Psoas muscle (tissue), 8 donors: ENCODE data around the gene DOCK1. TPM values are rescaled to one million over a fixed set of nuclear protein-coding genes. Genes with fewer than 3 reads are reported as not detected.

Experiments used
- ATAC-seq, 4 donors: fragments of 200-7000 bp; cut with Tn5 transposase; one replicate each; pipeline ENCODE4 v1.9.1; 2020; ENCODE audit warnings: moderate library complexity in 3 of 4, mild to moderate bottlenecking in 2 of 4
- DNase-seq, 2 donors: peaks; one replicate each; pipeline ENCODE4 v3.0.0-alpha.2; 2020
- H3K27ac ChIP-seq: fragments of 200-600 bp; one replicate; pipeline ENCODE4 v1.8.0; 2022
- H3K27me3 ChIP-seq, 3 donors: fragments of 200-600 bp in 1 of 3; one replicate each; pipeline versions ENCODE4 v1.6.1 to v1.8.0; 2013 to 2022; ENCODE audit warnings: low read length in 2 of 3, mild to moderate bottlenecking in 2 of 3, moderate library complexity in 1 of 3; ENCODE audit not compliant: insufficient read depth in 3 of 3
- H3K36me3 ChIP-seq, 2 donors: fragments of 200-600 bp in 1 of 2; one replicate each; pipeline versions ENCODE4 v1.6.1 to v1.8.0; 2013 to 2022; ENCODE audit warnings: low read depth in 1 of 2, mild to moderate bottlenecking in 1 of 2, moderate library complexity in 1 of 2; ENCODE audit not compliant: insufficient read depth in 1 of 2
- H3K4me1 ChIP-seq: fragments of 200-600 bp; one replicate; pipeline ENCODE4 v1.8.0; 2022
- H3K4me3 ChIP-seq: fragments of 200-600 bp; one replicate; pipeline ENCODE4 v1.8.0; 2022; ENCODE audit warnings: mild to moderate bottlenecking
- H3K9me3 ChIP-seq: fragments of 200-600 bp; one replicate; pipeline ENCODE4 v1.8.0; 2022
- WGBS, 3 donors: extraction: QIAGEN DNeasy Blood & Tissue Kit; methylation state at CpG; one replicate each; pipeline versions ENCODE4 v1.1.6 to v1.1.7; 2013; 5-methylcytosine and 5-hydroxymethylcytosine counted together
- intact Hi-C, 2 donors: fragments of 100-400 bp; cut with DNase I; formaldehyde crosslinking; loops; one replicate each; pipeline versions ENCODE4 v1.11.0 to v1.14.2; 2022
- polyA plus RNA-seq, 3 donors: library from polyadenylated mRNA; stranded (reverse); fragments of 200-250 nt; gene quantifications; one replicate each; pipeline ENCODE4 v1.2.3, GENCODE V29; 2013
- total RNA-seq, 4 donors: library from RNA; stranded (reverse); fragmentation: NEBNext Ultra II Directional in 2 of 4; extraction: Animal tissue kit (Norgen Biotek cat#: 25700) in 2 of 4; gene quantifications; one replicate each; pipeline versions ENCODE4 v1.2.1 to v1.2.4, GENCODE V29; 2021 to 2023
- TF ChIP-seq, protein P1 (sequence below): fragments of 200-600 bp; IDR thresholded peaks from one replicate; pipeline ENCODE4 v1.8.0; 2022; ENCODE audit warnings: antibody characterized with exemption
- donor health status: healthy with polysubstance abuse.
- donor health status: DM: no; HTN: no; CAD: no; lungs with moderate emphysema.
- donor health status: Bipolar disorder and iron deficiency.
- donor health status: healthy.
- donor health status: DM: yes; HTN: yes; CAD: no.
- donor health status: DM: no; HTN: no; CAD: no.
- donor health status: DM: no; HTN: no; CAD: no.
- donor health status: DM: yes; HTN: yes; CAD: no.

DOCK1 gene
- total and polyA plus RNA-seq, 7 donors, result 2.1 to 11.3 (median 5.4) TPM

- TF ChIP-seq, protein P1, sequence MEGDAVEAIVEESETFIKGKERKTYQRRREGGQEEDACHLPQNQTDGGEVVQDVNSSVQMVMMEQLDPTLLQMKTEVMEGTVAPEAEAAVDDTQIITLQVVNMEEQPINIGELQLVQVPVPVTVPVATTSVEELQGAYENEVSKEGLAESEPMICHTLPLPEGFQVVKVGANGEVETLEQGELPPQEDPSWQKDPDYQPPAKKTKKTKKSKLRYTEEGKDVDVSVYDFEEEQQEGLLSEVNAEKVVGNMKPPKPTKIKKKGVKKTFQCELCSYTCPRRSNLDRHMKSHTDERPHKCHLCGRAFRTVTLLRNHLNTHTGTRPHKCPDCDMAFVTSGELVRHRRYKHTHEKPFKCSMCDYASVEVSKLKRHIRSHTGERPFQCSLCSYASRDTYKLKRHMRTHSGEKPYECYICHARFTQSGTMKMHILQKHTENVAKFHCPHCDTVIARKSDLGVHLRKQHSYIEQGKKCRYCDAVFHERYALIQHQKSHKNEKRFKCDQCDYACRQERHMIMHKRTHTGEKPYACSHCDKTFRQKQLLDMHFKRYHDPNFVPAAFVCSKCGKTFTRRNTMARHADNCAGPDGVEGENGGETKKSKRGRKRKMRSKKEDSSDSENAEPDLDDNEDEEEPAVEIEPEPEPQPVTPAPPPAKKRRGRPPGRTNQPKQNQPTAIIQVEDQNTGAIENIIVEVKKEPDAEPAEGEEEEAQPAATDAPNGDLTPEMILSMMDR, result no peak
These were observed 54.9 kb downstream of the DOCK1 start for GRCh38 chr10:126959906-126960685.

DNA sequence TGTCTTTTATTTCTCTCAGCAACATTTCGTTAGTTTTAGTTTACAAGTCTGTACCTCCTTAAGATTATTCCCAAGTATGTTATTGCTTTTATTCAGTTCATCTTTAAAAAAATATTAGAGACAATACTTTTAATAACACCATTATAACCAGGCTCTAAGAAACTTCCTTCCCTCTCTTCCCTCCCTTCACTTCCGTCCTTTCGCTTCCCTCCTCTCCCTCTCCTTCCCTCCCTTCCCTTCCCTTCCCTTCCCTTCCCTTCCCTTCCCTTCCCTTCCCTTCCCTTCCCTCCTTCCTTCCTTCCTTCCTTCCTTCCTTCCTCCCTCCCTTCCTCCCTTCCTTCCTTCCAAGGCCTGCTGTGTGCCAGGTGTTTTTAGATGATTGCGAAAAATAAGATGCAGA, 58.1 kb downstream of the DOCK1 start:
- intact Hi-C loops, result no loop called here
- TF ChIP-seq, protein P1, result no peak
- Histone ChIP-seq H3K9me3 (no peaks in the 10 kb centered on the region), H3K4me1 (no peaks in the 10 kb centered on the region), H3K27me3 (no peaks in the 10 kb centered on the region), H3K4me3 (no peak overlapping the region), H3K36me3 (no peaks in the 10 kb centered on the region), H3K27ac (no peak overlapping the region)
- 79 to 86% (median 83%) methylated on average over 4 of the region's 4 CpGs for WGBS, 3 donors
- no peak for DNase-seq
- ATAC-seq, result no peak

More at GRCh38 chr10:126959906-126960685, 54.9 kb downstream of the DOCK1 start:
- Histone ChIP-seq H3K27ac (no peak overlapping the region), H3K9me3 (no peaks in the 10 kb centered on the region), H3K4me1 (no peaks in the 10 kb centered on the region), H3K27me3 (no peaks in the 10 kb centered on the region), H3K4me3 (no peak overlapping the region), H3K36me3 (no peaks in the 10 kb centered on the region)
- DNase-seq (no peak), ATAC-seq (no peak)
- WGBS, 3 donors, result 96 to 97% (median 96%) methylated on average over 16 of the region's 16 CpGs
- intact Hi-C loops, result no loop called here

DNA sequence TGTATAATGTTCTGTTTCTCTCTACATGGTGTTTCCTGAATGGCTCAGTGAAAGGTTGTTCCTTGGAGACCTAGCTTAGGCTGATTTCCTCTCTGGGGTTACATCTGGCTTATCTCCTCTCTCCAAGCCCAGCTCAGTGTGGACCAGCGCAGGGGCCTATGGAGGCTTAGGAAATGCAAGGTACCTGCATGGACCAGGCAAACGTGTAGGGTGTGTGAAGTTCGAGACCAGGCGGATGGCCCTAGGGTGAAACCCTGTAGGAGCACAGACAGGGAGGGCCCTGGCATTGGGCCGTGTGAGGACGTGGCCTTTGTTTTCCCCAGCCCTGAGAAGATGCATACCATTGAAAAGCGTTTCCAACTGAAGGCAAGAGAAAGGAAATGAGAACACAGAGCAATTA, 59.0 kb downstream of the DOCK1 start:
- Histone ChIP-seq H3K9me3 (no peaks in the 10 kb centered on the region), H3K4me1 (no peaks in the 10 kb centered on the region), H3K36me3 (no peaks in the 10 kb centered on the region), H3K27me3 (no peaks in the 10 kb centered on the region), H3K4me3 (no peak overlapping the region), H3K27ac (no peak overlapping the region)
- intact Hi-C loops, result no loop called here
- TF ChIP-seq, protein P1, result no peak
- DNase-seq, result no peak
- 57 to 65% (median 62%) methylated on average over 7 of the region's 7 CpGs for WGBS, 3 donors
- ATAC-seq, result no peak

DNA sequence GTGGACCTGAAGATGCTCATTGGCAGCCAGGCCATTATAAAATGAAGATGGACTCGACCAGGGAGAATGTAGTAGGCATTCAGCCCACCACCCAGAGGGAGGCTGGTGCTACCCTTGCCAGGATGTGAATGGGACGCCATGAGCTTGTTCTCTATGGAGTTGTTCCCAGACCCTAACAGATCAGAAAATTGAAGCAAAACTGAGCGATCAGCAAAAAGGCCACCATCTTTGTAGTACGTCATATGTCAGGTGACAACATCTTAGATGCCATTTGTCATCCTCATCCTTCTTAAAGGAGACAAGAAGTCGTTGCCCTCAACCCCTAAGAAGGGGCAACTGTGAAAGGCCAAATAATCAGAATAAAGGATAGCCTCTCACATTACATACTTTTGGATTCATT, 61.7 kb downstream of the DOCK1 start:
- TF ChIP-seq, protein P1, result no peak
- intact Hi-C loops, result no loop called here

DNA sequence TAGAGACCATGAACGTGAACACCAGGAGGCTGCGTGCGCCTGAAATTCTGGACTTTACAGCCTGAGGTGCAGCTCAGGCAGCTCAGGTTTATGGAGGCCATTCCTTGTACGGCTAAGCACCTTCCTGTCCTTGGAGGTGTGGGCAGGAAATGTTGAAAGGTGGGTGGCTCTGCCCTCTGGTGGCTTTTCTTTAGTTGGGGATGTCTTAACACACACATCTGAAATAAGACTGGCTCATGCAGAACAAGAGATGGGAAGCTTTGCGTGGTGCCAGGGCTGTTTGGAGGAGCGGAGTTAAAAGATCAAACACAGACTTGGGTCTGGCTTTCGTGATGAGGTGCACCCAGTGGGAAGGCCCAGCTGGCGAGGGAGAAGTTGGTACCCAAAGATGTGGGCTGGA, 64.1 kb downstream of the DOCK1 start:
- ATAC-seq, result no peak
- Histone ChIP-seq H3K27ac (no peak overlapping the region), H3K4me1 (no peaks in the 10 kb centered on the region), H3K4me3 (no peak overlapping the region), H3K36me3 (no peaks in the 10 kb centered on the region), H3K27me3 (no peaks in the 10 kb centered on the region), H3K9me3 (no peaks in the 10 kb centered on the region)
- no peak for DNase-seq
- TF ChIP-seq, protein P1, result no peak
- 89 to 91% (median 90%) methylated on average over 8 of the region's 8 CpGs for WGBS, 3 donors
- intact Hi-C loops, result no loop called here

More for the DNA sequence above, 61.7 kb downstream of the DOCK1 start:
- no peak overlapping the region for H3K4me3 ChIP-seq
- ATAC-seq (no peak), DNase-seq (no peak)
- no peaks in the 10 kb centered on the region for H3K9me3 ChIP-seq
- H3K27me3 ChIP-seq, result no peaks in the 10 kb centered on the region
- 87 to 92% (median 89%) methylated on average over 5 of the region's 5 CpGs for WGBS, 3 donors
- H3K4me1 ChIP-seq, result no peaks in the 10 kb centered on the region
- no peaks in the 10 kb centered on the region for H3K36me3 ChIP-seq
- no peak overlapping the region for H3K27ac ChIP-seq
